Keratinocyte (primary cell): ENCODE results near the gene CDK15.

ENCODE experiments used
- CTCF ChIP-seq, 3 experiments: IDR thresholded peaks in 1 of 3; conservative IDR thresholded peaks in 1 of 3; optimal IDR thresholded peaks in 1 of 3; 2 replicates in 2 of 3; 3 replicates in 1 of 3; pipeline versions ENCODE3 to v1.5.1; 2011; ENCODE audit warnings: low read length in 3 of 3, mild to moderate bottlenecking in 3 of 3, moderate library complexity in 2 of 3, control low read depth in 1 of 3, inconsistent platforms in 1 of 3; ENCODE audit not compliant: insufficient read depth in 2 of 3; ENCODE audit errors: extremely low read depth in 1 of 3
- EZH2 ChIP-seq: IDR thresholded peaks from one replicate; pipeline ENCODE4 v1.6.1; 2012; ENCODE audit warnings: inconsistent platforms, mild to moderate bottlenecking, low read length, moderate library complexity

GRCh38 chr2:201859949-201860348 lies 53.6 kb downstream of the CDK15 start:
- TF ChIP-seq CTCF (optimal IDR thresholded peaks at IDR 0.05 in 1 of 3, IDR thresholded peaks at IDR 0.05 in 1 of 3, conservative IDR thresholded peaks at IDR 0.05 in 1 of 3; ENCODE audit: extremely low read depth in 1 of 3, insufficient read depth in 2 of 3, low read length in 3 of 3) (no peak), EZH2 (no peak)
